Measurements from ENCODE around the gene BZW2.
"Not testable (repeated sequence)": the region's sequence is repeated elsewhere in the genome, so short reads cannot be mapped to it uniquely, and the experiment has no call there.

The BZW2 gene

DNA sequence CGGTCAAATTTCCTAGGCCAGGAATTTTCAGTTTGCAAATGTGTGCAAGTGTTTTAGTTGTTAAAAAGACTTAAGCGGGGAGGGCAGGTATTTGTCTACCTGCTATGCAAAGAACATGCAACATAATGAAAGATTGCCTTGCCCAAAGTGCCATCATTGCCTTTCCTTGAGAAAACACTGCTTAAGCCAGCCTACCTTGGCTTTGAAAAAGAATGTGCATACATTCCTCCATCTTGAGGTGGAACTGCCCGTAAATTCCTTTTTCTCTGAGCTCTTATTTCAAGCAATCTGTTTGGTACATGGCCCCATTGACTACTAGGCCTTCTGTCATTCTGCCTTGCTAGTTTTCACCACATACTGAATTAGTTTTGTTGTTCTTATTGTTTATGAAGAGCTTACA is 29.3 kb downstream of the BZW2 start:
- no peak for DNase-seq (ENCODE audit: low read depth)

DNA sequence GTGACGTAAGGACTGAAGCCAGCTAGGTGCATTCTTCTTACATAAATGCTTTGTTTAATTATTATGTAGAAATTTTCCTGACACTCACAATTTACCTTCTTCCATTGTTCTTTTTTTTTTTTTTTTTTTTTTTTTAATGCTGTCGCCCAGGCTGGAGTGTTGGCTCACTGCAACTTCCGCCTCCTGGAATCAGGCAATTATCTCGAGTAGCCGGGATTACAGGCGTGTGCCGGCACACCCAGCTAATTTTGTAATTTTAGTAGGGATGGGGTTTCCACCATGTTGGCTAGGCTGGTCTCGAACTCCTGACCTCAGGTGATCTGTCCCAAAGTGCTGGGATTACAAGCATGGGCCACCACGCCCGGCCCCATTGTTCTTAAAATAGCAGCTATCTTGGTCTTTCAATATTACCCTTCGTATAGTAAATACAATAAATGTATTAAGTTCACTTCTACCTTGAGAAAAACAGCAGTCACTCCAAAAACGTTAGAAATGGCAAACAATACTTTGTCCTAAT is 32.1 kb downstream of the BZW2 start:
- DNase-seq (ENCODE audit: low read depth) = no peak

DNA sequence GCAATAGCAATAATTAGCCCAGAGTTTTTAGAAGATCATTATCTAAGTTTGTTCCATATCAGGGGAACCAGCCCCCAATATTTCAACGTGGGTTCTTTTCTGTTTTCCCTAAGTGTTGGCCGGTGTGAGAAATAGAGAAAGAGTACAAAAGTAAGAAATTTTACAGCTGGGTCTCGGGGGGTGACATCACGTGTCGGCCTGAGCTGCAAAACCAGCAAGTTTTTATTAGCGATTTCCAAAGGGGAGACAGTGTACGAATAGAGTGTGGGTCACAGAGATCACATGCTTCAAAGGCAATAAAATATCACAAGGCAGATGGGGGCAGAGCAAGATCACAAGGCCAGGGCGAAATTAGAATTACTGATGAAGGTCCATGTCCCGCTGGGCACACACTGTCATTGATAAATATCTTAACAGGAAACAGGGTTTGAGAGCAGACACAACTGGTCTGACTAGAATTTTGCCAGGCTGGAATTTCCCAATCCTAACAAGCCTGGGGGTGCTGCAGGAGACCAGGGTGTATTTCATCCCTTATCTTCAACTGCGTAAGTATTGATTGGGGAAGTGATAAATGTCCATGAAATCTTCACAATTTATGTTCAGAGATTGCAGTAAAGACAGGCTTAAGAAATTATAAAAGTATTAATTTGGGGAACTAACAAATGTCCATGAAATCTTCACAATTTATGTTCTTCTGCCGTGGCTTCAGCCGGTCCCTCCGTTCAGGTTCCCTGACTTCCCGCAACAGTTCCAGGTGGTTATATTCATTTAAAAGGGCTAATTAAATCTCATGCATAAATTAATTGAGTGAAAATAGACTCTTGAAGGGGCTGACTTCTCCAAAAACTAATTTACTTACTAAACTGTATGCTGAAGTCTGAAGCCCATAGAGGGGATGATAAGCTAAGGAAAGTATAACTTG is 32.9 kb downstream of the BZW2 start:
- not testable (repeated sequence) for DNase-seq (ENCODE audit: low read depth)

DNA sequence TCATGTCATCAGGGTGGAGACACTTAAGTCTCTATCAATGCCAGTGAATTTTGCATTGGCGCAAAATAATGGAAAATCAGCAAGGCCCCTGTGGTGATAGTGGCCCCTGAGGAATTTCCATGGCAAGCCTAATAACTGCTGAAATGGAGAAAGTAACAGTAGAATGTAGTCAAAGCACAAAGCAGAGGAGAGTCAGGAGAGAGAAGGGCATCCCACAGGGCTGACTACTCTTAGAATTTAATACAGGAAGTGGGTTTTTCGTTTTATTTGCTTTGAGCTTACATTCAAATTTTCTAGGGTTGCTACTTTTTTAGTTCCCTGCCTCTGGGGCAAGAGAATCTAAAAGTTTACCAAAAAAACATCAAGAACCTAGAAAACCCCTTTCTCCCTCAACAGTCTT is 39.0 kb downstream of the BZW2 start:
- DNase-seq (ENCODE audit: low read depth) = no peak

DNA sequence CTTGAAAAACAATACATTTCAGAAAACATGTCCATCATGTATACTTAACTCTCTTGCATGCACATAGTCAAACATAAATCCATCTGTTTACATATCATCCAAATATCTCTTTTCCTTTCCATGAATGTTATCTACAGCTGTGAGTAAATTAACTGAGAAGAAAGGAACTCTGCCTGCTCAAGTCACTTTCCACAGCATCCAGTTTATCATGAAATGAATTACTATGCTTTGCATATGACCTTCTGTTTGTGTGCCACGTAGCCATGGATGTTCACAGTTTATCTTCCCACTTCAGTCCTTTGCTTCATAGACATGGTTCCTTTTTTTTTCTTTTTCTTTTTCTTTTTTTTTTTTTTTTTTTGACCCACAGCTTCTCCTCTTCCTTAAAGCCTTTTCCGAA is 39.6 kb downstream of the BZW2 start:
- no peak for DNase-seq (ENCODE audit: low read depth)

DNA sequence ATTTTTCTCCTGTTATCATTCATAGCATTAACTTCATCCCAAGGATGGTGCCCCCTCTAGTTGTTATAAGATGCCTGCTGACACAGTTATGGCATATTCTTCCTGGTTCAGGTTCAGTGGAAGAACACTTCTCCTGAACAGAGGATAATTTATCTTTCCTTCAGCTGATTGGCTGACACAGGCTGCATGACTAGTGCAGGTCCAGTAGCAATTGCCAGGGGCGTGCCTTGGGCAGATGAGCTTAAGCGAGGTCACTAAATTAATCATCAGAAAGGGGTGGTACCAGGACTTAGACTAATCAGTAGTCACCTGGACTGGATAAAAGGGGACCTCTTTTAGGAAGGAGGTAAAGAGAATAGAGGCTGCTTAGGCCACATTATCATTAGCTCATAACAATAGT is 42.3 kb downstream of the BZW2 start:
- no peak for DNase-seq (ENCODE audit: low read depth)

DNA sequence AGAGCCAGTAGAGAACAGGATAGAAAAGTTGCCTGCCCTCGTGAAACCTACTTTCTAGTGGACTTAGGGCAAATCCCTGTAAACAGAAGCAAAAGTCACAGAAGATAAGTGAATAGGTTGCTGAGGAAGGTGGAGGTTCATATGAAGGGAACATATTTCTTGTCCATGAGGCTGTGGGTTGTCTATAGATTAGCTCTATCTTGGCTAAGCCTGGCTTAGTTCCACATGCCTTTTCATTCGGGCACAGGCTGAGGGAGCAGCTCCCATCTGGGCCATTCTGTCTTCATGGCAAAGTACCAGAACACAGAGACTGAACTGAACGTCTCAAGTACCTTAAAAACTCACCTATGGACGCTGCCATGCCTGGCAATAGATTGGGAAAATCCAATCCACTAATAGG is 45.3 kb downstream of the BZW2 start:
- DNase-seq (ENCODE audit: low read depth) = no peak

DNA sequence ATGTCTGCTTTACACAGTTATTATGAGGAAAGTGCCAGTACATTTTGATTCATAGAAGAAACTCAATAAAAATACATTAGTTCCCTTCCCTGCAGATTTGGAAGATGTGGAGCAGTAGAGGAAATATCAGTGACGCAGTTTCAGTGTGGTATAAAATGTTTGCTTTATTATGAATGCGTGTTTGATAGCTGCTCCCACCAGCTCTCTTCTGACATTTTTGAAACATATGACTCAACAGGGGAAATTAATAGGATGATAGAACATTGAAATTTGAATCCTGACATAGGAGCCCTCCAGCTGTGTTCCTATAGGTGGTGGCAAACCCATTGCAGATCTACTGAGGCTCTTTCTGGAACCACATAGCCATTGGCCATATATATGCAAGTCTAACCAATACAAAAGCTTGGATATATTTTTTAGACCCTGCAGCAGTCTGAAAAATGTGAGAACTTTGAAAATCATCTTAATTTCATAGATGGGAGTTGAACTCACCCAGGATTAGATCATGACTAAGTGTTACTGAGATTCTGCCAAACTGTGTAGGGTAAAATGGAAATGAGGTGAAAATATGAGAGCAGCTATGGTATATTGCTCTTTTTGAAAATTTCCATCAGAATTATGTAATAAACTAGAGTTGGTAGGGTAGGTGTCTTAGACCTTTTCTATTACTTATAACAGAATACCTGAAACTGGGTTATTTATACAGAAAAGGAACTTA is 47.8 kb downstream of the BZW2 start:
- no peak for DNase-seq (ENCODE audit: low read depth)

DNA sequence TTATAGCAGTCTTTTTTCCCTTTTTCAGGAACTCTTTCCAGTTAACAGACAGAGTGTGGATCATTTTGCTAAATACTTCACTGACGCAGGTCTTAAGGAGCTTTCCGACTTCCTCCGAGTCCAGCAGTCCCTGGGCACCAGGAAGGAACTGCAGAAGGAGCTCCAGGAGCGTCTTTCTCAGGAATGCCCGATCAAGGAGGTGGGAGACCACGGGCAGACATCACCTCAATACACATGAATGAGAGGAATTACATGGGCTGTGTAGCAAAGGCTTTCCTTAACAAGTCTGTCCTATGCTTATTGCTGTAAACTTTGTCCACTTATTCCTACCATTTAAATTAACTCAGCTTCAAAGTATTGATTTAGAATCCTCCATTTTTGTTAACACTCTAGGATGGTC is 48.8 kb downstream of the BZW2 start:
- no peak for DNase-seq (ENCODE audit: low read depth)

DNA sequence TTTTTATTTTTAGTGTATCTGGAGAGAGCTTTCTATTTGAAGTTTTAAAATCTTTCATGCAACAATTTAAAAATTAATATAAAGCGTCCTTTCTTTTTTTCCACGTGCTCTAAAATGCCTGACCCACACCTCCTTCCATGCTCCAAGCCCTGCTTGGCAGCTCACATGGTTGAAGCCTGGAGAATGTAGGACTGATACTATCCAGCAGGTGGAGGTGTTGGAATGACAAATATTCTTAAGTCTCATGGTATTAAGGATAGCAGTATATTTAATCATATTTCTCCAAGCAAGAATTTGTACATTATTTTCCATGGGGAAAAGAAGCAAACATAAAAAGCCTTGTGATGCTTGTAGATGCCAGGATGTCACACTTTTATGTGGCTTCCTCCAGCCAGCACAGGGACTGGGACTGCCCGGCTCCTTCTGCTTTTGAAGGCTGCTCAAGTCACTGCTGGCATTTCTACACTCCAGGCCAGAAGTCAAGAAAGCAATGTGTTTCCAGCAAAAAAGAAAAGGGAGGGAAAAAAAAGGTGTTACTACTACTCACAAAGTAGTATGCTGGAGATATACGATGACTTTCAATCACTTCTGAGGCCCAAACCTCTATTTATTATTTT is 49.7 kb downstream of the BZW2 start:
- no peak for DNase-seq (ENCODE audit: low read depth)

DNA sequence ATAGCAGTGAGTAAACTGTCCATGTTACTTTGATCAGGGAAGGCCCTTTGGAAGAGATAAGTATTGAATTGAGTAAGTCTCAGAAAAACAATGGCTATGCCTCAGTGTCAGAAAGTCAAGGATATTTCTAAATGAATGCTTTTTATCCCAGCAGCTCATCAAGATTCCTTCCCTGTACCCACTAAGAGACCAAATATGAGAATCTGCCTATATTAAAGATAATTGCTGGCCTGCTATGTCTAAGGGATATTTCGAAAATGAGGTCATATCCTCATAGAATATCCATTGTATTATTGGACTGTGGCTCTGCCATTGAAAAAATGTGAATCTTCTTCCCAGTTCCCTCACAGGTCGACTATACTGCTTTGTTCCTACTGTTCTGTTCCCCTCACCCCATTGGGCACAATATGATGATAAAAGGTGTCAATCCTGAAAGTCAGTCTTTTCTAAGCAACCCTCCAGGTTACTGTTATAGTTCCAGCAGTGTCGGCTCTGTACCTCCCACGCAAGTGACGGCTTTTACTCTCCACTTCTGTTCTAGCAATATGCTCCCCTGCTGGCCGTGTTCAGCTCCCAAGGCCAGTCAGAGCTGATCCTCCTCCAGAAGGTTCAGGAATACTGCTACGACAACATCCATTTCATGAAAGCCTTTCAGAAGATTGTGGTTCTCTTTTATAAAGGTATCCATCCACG is 51.7 kb downstream of the BZW2 start:
- no peak for DNase-seq (ENCODE audit: low read depth)

DNA sequence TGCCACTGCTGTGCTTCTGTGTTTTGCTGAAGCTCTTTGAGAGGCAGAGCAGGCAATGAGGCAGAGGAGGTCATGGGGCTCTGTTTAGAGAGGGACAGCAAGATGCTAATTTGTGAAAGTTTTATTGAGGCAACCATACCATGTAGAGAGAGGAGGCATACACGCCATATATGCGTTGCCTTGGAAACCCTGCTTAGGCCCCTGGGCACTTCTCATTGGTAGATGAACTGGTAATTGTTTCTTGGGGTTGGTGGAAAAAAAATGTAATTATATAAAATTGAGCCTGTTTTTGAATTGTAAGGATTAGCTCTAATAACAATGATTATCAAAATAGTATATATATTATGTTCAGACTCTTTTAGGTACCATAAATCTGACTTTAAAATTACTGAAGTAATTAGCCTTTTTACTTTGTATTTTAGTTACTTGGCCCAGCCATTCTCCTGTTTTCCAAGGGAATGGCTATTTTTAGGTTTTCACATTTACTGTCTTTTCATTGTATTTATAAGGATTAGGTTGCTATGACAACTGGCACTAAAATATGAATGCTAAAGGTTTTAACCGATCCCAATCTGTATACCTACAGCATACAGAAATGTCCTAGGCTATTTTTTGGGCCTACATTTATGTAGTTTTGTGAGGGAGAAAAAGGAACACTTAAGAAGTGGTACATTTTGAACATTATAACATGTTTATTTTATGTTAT is 52.4 kb downstream of the BZW2 start:
- DNase-seq (ENCODE audit: low read depth) = no peak

DNA sequence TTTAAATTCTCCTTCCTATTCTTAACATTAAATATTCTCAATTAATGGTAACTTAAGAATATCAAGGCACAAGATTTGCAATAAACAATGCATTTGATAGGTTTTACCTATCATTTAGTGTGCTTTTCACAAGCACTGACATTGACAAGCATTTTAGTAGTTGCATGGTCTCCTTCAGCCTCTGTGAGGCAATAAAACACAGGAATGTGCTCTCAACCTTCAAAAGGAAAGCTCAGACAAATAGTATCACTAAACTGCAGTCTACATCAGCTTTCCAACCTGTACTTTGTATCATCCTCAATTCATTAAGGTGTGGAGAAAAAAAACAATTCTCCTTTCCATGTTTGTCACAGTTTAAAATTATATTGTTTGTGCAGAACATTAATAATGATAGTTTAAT is 56.5 kb downstream of the BZW2 start:
- no peak for DNase-seq (ENCODE audit: low read depth)

DNA sequence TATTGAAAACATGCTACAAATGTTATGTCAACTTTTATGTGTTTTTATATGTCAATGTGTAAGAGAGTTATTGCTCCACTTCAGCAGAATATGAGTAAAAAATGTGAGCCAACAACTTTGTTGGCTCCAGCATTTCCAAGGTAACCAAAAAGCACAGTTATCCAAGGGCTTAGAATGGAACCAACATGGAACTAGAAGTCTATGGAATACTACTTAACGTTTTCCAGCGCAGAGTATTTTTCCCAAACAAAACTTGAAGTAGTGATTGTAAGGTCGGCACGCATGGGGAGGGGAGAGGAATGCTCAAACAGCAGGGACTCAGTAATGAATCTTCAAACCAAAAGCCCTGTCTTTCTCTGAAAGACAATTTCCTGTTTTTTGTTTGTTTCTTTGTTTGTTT is 62.5 kb downstream of the BZW2 start:
- DNase-seq (ENCODE audit: low read depth) = no peak

DNA sequence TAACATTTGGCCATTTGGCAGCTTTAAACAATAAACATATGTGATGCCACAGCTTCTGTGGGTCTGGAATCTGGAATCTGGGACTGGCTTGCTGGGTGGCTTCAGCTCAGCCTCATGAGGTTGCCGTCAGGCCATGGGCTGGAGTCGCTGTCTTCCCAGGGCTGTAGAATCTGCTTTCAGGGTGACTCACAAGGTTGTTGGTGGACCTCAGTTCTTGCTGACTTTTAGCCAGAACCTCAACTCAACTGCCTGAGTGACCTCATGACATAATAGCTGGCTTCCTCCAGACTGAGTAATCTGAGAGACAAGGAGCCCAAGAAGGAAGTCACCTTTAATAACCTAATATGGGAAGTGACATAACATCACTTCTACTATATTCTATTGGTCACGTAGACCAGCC is 63.0 kb downstream of the BZW2 start:
- no peak for DNase-seq (ENCODE audit: low read depth)

DNA sequence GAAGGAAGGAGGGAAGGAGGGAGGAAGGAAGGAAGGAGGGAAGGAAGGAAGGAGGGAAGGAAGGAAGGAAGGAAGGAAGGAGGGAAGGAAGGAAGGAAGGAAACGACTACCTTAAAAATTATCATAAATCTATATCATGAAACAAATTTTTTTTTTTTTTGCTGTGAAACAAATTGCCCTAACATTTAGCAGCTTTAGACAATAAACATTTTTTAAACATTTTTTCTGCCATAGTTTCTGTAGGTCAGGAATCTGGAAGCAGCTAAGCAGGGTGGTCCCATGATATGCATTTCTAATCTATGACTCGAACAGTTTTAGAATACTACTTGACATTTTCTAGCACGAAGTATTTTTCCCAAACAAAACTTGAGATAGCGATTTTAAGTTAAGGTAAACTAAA is 64.7 kb downstream of the BZW2 start:
- no peak for DNase-seq (ENCODE audit: low read depth)

DNA sequence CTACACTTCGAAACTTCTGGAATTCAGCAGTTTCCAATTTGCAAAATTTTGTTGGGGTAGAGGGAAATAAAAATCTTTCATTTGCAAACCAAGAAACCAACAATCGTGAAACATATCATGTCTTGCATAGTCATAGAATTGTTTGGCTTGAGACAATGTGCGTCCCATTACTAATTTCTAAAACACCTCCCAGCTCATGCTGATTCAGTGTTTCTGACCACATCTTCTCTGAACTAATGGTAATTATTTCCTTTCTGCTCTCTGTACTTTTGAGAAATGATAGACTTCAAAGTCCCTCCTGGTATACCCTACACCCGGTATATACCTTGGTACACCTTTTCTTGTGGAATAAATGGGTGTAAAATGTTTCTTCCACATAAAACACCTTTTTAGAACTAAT is 65.7 kb downstream of the BZW2 start:
- no peak for DNase-seq (ENCODE audit: low read depth)

DNA sequence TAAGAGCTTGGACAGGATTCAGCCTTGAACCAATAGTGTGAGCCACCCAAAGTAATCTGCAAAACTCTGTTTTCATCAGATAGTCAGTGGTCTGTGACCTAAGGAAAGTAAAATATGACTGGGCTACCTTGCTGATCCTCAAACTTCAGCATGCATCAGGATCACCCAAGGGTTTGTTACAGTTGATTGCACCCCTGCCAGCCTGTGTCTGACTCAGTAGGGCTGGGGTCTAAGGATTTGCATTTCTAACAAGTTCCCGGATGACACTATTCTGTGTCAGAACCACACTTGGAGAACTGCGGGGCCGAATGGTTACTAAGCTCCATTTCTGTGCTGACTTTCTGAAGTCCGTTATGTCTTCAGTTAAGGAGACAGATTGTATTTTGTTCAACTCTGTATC is 66.9 kb downstream of the BZW2 start:
- no peak for DNase-seq (ENCODE audit: low read depth)

DNA sequence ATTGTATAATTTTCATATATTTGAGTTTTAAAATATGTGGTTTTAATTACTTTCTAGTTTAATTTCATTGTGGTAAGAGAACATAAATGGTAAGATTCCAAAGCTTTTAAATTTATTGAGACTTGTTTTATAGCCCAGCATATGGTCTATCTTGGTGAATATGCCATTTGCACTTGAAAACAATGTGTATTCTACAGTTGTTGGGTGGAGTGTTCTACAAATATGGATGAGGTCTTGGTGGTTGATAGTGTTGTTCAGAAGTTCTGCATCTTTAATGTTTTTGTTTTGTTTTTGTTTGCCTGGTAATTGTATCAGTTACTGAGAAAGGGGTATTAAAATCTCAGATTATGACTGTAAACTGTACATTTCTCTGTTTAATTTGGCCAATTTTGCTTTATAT is 69.9 kb downstream of the BZW2 start:
- DNase-seq (ENCODE audit: low read depth) = no peak

DNA sequence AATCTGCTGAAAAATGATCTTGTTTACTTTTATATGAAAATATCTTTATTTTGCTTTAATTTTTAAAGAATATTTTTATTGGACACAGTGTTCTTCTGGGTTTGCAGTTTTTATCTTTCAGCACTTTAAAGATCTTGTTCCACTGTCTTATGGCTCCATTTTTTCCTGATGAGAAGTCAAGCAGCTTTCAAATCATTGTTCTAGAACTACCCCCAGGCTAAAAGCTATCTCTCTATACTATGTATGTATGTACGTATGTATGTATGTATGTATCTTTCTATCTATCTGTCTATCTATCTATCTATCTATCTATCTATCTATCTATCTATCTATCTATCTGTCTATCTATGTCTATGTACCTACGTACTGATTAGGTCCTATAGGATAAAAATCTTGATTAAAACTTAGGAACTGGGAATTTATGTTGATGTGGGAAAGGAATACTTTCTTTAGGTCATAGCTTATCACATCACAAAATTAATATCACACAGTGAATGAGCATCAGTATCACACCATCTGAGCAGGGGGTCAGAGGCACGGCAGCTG is 72.2 kb downstream of the BZW2 start:
- no peak for DNase-seq (ENCODE audit: low read depth)

DNA sequence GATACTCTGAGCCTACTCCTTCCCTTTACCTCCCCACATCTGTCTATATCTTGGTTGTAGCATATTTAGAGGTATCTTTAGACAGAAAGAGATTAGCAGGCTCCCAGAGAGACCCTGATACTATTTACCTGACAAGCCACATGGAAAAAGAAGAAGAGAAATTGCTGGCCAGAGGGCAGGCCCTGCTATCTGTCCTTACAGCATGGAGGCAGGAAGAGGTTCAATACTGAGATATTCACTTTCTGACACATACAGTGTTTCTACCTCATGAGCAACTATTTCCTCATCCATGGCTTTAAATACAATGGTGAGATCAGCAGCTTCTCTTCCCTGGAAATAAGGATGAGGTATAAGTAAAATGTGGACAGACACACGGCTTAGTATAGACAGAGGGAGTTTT is 73.7 kb downstream of the BZW2 start:
- no peak for DNase-seq (ENCODE audit: low read depth)

All from activated T-helper 9 cell treated with anti-CD3 and anti-CD28 coated beads, Interleukin-2, amount 50 U/mL, for 16 hours (primary cell).